Suprapubic skin (tissue), 4 donors: ENCODE measurements around the gene XBP1. TPM values are rescaled to one million over a fixed set of nuclear protein-coding genes. Genes with fewer than 3 reads are reported as not detected.

ENCODE experiments used
- DNase-seq, 2 donors: peaks; one replicate each; pipeline ENCODE4 v3.0.0-alpha.2; 2019; ENCODE audit warnings: low spot score in 2 of 2
- H3K27ac ChIP-seq: fragments of 200-600 bp; sonication (generic); one replicate; pipeline ENCODE4 v1.5.1; 2019
- H3K27me3 ChIP-seq: fragments of 200-600 bp; sonication (generic); one replicate; pipeline ENCODE4 v1.5.1; 2019
- H3K36me3 ChIP-seq: fragments of 200-600 bp; sonication (generic); one replicate; pipeline ENCODE4 v1.5.1; 2019
- H3K4me1 ChIP-seq: fragments of 200-600 bp; sonication (generic); one replicate; pipeline ENCODE4 v1.5.1; 2019
- H3K4me3 ChIP-seq: fragments of 200-600 bp; sonication (generic); one replicate; pipeline ENCODE4 v1.5.1; 2019; ENCODE audit warnings: mild to moderate bottlenecking
- H3K9me3 ChIP-seq: fragments of 200-600 bp; sonication (generic); one replicate; pipeline ENCODE4 v1.5.1; 2019
- EP300 ChIP-seq: sonication (generic); formaldehyde crosslinking; IDR thresholded peaks from one replicate; pipeline ENCODE4 v1.6.1; 2017; ENCODE audit warnings: antibody characterized with exemption
- POLR2A ChIP-seq, 2 donors: fragments of 450-650 bp; IDR thresholded peaks; one replicate each; pipeline ENCODE4 v1.6.1; 2017; ENCODE audit warnings: antibody characterized with exemption in 2 of 2, mild to moderate bottlenecking in 2 of 2, moderate library complexity in 2 of 2
- POLR2AphosphoS5 ChIP-seq, 3 donors: sonication (generic); formaldehyde crosslinking; IDR thresholded peaks; one replicate each; pipeline ENCODE4 v1.6.1; 2017; ENCODE audit warnings: antibody characterized with exemption in 3 of 3
- WGBS: methylation state at CpG from one replicate; pipeline ENCODE4 v1.1.5; 2018; 5-methylcytosine and 5-hydroxymethylcytosine counted together
- total RNA-seq, 4 donors: library from RNA; depleted of rRNA; stranded (reverse); fragments of >200 nt; gene quantifications; one replicate each; pipeline ENCODE4 v1.1.0, GENCODE V29; 2016
- TF ChIP-seq, protein P1 (sequence below), 2 donors: fragments of 200-600 bp in 1 of 2; fragments of 450-650 bp in 1 of 2; sonication (generic) in 1 of 2; IDR thresholded peaks; one replicate each; pipeline ENCODE4 v1.5.1; 2016 to 2019; ENCODE audit warnings: antibody characterized with exemption in 2 of 2, mild to moderate bottlenecking in 1 of 2, moderate library complexity in 1 of 2

The XBP1 gene
- total RNA-seq, 4 donors from 2014 or later: 220 to 305 (median 237) TPM

GRCh38 chr22:28822930-28823551 lies 22.7 kb upstream of the XBP1 start:
- 68% methylated on average over 4 of the region's 4 CpGs for WGBS
- H3K36me3 ChIP-seq: no peaks in the 10 kb centered on the region
- no peaks in the 10 kb centered on the region for H3K9me3 ChIP-seq
- H3K27ac ChIP-seq: peak overlapping the region; percentile 57
- no peaks in the 10 kb centered on the region for H3K27me3 ChIP-seq
- TF ChIP-seq EP300 (no peak), POLR2AphosphoS5 (IDR thresholded peaks at IDR 0.05) (no peak), POLR2A (IDR thresholded peaks at IDR 0.05) (no peak)
- TF ChIP-seq, protein P1, sequence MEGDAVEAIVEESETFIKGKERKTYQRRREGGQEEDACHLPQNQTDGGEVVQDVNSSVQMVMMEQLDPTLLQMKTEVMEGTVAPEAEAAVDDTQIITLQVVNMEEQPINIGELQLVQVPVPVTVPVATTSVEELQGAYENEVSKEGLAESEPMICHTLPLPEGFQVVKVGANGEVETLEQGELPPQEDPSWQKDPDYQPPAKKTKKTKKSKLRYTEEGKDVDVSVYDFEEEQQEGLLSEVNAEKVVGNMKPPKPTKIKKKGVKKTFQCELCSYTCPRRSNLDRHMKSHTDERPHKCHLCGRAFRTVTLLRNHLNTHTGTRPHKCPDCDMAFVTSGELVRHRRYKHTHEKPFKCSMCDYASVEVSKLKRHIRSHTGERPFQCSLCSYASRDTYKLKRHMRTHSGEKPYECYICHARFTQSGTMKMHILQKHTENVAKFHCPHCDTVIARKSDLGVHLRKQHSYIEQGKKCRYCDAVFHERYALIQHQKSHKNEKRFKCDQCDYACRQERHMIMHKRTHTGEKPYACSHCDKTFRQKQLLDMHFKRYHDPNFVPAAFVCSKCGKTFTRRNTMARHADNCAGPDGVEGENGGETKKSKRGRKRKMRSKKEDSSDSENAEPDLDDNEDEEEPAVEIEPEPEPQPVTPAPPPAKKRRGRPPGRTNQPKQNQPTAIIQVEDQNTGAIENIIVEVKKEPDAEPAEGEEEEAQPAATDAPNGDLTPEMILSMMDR (IDR thresholded peaks at IDR 0.05): no peak
- DNase-seq: no peak
- H3K4me3 ChIP-seq: no peak overlapping the region
- H3K4me1 ChIP-seq: peaks cover 15% of the 10 kb centered on the region

DNA sequence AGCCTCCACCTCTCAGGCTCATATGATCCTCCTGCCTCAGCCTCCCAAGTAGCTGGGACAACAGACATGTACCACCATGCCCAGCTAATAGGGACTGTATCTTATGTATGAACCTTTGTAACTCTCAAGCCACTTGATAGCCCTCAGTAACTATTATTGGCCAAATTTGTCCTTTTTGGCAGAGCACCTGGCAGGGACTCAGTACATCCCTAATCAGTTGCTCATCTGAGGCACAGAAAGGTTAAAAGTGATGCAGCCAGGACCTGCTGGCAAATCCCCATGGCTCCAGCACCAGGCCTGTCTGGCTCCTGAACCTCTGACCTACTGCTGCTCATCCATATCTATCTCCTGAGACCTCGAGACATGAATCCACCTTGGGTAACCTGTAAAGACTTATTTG lies 21.1 kb upstream of the XBP1 start:
- no peak for DNase-seq
- no peak overlapping the region for H3K4me3 ChIP-seq
- H3K4me1 ChIP-seq: peaks cover 15% of the 10 kb centered on the region
- no peaks in the 10 kb centered on the region for H3K9me3 ChIP-seq
- H3K36me3 ChIP-seq: no peaks in the 10 kb centered on the region
- H3K27me3 ChIP-seq: no peaks in the 10 kb centered on the region
- H3K27ac ChIP-seq: peak overlapping the region; percentile 29
- TF ChIP-seq, protein P1 (IDR thresholded peaks at IDR 0.05): no peak
- no peak for TF ChIP-seq POLR2A (IDR thresholded peaks at IDR 0.05)
- no peak for TF ChIP-seq POLR2AphosphoS5 (IDR thresholded peaks at IDR 0.05)
- TF ChIP-seq EP300: no peak
- WGBS: 67% methylated on average over 1 of the region's 1 CpG

DNA sequence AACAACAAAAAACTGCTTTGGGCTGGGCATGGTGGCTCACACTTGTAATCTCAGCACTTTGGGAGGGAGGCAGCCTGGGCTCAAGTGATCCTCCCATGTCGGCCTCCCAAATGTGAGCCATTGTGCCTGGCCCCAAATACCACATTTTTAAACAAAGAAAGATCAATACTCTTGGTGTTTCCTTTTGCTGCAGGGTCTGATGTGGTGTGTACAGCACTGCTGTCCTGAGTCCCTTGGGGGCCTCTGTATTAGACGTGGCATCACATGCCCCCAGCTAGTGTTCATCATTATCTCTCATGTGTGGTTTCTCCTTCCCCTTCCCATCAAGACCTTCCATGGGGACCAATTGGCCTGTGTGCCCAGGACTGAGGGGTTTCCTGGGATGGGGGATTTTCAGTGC lies 20.5 kb upstream of the XBP1 start:
- DNase-seq: no peak
- Histone ChIP-seq H3K9me3 (no peaks in the 10 kb centered on the region), H3K4me3 (no peak overlapping the region), H3K36me3 (no peaks in the 10 kb centered on the region), H3K4me1 (peaks cover 15% of the 10 kb centered on the region), H3K27me3 (no peaks in the 10 kb centered on the region), H3K27ac (peak overlapping the region; percentile 68)
- WGBS: 92% methylated on average over 2 of the region's 2 CpGs
- no peak for TF ChIP-seq POLR2A (IDR thresholded peaks at IDR 0.05)
- TF ChIP-seq, protein P1 (IDR thresholded peaks at IDR 0.05): no peak

DNA sequence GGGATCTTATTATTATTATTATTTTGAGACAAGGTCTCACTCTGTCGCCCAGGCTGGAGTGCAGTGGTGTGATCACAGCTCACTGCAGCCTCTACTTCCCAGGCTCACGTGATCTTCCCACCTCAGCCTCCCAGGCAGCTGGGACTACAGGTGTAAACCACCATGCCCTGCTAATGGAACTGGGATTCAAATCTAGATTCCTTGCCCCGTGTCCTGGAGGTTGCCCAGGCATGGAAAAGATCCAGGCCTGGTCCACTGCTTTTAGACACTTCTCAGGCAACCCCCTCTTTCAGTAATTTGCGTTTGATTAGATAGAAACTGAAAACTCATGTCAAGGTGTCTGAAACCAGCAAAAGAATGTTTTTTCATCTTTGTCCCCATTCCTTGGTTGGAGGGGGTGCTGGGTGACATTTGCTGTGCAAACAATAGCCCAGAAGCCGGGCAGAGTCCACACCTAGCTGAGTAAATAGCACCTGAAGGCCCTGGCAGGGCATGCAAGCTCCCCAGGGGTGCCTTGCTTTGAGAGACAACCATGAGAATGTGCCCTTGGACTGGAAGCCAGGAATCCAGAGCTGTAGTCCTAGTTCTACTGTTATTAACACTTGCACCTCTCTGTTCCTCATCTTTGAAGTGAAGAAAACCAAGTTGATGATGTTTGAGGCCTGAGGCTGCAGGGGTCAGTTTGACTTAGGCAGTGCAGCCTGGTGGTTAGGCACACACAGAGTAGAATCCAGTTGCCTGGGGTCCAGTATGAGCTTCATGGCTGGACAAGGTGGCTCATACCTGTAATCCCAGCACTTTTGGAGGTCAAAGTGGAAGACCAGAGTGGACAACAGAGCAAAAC lies 19.1 kb upstream of the XBP1 start:
- peak overlapping the region; percentile 68 for H3K27ac ChIP-seq
- TF ChIP-seq POLR2AphosphoS5 (IDR thresholded peaks at IDR 0.05) (no peak), POLR2A (IDR thresholded peaks at IDR 0.05) (no peak), EP300 (no peak)
- TF ChIP-seq, protein P1 (IDR thresholded peaks at IDR 0.05): no peak
- H3K36me3 ChIP-seq: no peaks in the 10 kb centered on the region
- no peaks in the 10 kb centered on the region for H3K27me3 ChIP-seq
- no peak for DNase-seq
- 59% methylated on average over 4 of the region's 5 CpGs for WGBS
- H3K9me3 ChIP-seq: no peaks in the 10 kb centered on the region
- H3K4me3 ChIP-seq: no peak overlapping the region
- peaks cover 15% of the 10 kb centered on the region for H3K4me1 ChIP-seq
